22Rv1 (cell line): ENCODE data around the gene RPA1.
A peak's percentile ranks its signal among the peaks of the same experiment; 100 is the strongest.

Experiments
- H3K27ac ChIP-seq: fragments of 450-650 bp; 2 replicates; pipeline ENCODE4 v1.5.1; 2017
- ZFX ChIP-seq: fragments of 450-650 bp; IDR thresholded peaks from 2 replicates; pipeline ENCODE4 v1.6.1; 2017; ENCODE audit warnings: antibody characterized with exemption, borderline replicate concordance
- TF ChIP-seq, protein P1 (sequence below): fragments of 450-650 bp; IDR thresholded peaks from 2 replicates; pipeline ENCODE4 v1.5.1; 2017; ENCODE audit warnings: mild to moderate bottlenecking

RPA1 gene

GRCh38 chr17:1829592-1830257 is at the start of gene RPA1, which contains the start of gene SMYD4:
Gene RPA1, plus strand, starts transcription at chr17:1830005. Its CDS starts 89 bp downstream, at chr17:1830094.
Gene SMYD4, minus strand, starts transcription at chr17:1829902. Its CDS starts 1,908 bp downstream, at chr17:1827994.
- TF ChIP-seq ZFX = no peak
- TF ChIP-seq, protein P1, sequence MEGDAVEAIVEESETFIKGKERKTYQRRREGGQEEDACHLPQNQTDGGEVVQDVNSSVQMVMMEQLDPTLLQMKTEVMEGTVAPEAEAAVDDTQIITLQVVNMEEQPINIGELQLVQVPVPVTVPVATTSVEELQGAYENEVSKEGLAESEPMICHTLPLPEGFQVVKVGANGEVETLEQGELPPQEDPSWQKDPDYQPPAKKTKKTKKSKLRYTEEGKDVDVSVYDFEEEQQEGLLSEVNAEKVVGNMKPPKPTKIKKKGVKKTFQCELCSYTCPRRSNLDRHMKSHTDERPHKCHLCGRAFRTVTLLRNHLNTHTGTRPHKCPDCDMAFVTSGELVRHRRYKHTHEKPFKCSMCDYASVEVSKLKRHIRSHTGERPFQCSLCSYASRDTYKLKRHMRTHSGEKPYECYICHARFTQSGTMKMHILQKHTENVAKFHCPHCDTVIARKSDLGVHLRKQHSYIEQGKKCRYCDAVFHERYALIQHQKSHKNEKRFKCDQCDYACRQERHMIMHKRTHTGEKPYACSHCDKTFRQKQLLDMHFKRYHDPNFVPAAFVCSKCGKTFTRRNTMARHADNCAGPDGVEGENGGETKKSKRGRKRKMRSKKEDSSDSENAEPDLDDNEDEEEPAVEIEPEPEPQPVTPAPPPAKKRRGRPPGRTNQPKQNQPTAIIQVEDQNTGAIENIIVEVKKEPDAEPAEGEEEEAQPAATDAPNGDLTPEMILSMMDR = no peak
- peak within 1 kb of the TSS; percentile 72 for H3K27ac ChIP-seq

GRCh38 chr17:1782171-1782567 is 47.6 kb upstream of the RPA1 start:
- TF ChIP-seq, protein P1 = no peak
- TF ChIP-seq ZFX = no peak
- H3K27ac ChIP-seq = no peak overlapping the region

- no peak for TF ChIP-seq ZFX
- TF ChIP-seq, protein P1 = no peak
- H3K27ac ChIP-seq = no peak overlapping the region
Observed at GRCh38 chr17:1783271-1783670, 46.5 kb upstream of the RPA1 start.

GRCh38 chr17:1783834-1784611 is 45.8 kb upstream of the RPA1 start:
- TF ChIP-seq ZFX = no peak
- TF ChIP-seq, protein P1 = 0 out of 2 replicates have a peak, but pooled peaks have one; percentile 28
- H3K27ac ChIP-seq = no peak overlapping the region

- TF ChIP-seq, protein P1 = no peak
- TF ChIP-seq ZFX = no peak
- H3K27ac ChIP-seq = no peak overlapping the region
Observed at GRCh38 chr17:1785930-1786329, 43.9 kb upstream of the RPA1 start.

DNA sequence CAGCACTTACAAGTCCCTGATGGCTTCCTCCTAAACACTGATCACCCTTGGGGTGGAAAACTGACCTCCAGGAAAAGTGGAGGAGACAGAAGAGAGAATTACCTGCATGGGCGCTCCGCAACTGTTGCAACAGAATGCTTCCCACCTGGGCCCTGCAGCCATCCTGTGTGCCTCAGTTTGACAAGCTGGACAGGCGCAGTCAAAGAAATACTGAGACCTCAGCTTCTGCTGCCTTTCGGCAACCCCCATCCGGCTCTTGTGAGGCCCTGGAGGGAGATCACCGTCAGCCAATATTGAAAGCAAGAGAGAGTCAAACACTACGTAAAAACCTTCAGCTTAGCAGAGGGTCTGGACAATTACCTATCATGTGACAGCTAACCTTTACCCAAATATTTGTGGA is 43.1 kb upstream of the RPA1 start:
- TF ChIP-seq, protein P1 = no peak
- TF ChIP-seq ZFX = no peak
- H3K27ac ChIP-seq = no peak overlapping the region
